RPMI7951 (cell line): ENCODE data around the gene NPPB. TPM values are rescaled to one million over a fixed set of nuclear protein-coding genes. Genes with fewer than 3 reads are reported as not detected.

Source experiments
- DNase-seq: peaks from one replicate; pipeline ENCODE4 v3.0.0-alpha.2; 2012; ENCODE audit warnings: low read depth
- total RNA-seq: library from RNA; depleted of rRNA; stranded (reverse); fragments of >200 nt; shearing (Covaris generic); gene quantifications from 2 replicates; pipeline ENCODE4 v1.2.3, GENCODE V29; 2014

NPPB gene
- total RNA-seq, 1 experiment from 2014 or later = not detected

- peak; percentile 43 for DNase-seq
Observed at GRCh38 chr1:11880911-11881748, 22.4 kb upstream of the NPPB start.

- DNase-seq = no peak
Observed at GRCh38 chr1:11880181-11880575, 21.4 kb upstream of the NPPB start.

GRCh38 chr1:11879311-11880180, 20.8 kb upstream of the NPPB start:
- no peak for DNase-seq

- no peak for DNase-seq
Observed at GRCh38 chr1:11878891-11879190, 20.1 kb upstream of the NPPB start.

GRCh38 chr1:11878081-11878890, 19.5 kb upstream of the NPPB start:
- DNase-seq = no peak

GRCh38 chr1:11877074-11877473, 18.3 kb upstream of the NPPB start:
- DNase-seq = no peak

- no peak for DNase-seq
Observed at GRCh38 chr1:11875094-11875493, 16.3 kb upstream of the NPPB start.

- no peak for DNase-seq
Observed at GRCh38 chr1:11874624-11875023, 15.9 kb upstream of the NPPB start.

- peak; percentile 22 for DNase-seq
Observed at GRCh38 chr1:11874258-11874562, 15.5 kb upstream of the NPPB start.

- no peak for DNase-seq
Observed at GRCh38 chr1:11873395-11874257, 14.9 kb upstream of the NPPB start.

GRCh38 chr1:11872545-11872944, 13.8 kb upstream of the NPPB start:
- no peak for DNase-seq

GRCh38 chr1:11869650-11870207, 11.0 kb upstream of the NPPB start:
- no peak for DNase-seq

- DNase-seq = no peak
Observed at GRCh38 chr1:11869104-11869503, 10.4 kb upstream of the NPPB start.

- DNase-seq = no peak
Observed at GRCh38 chr1:11868331-11868980, 9.7 kb upstream of the NPPB start.

- peak; percentile 29 for DNase-seq
Observed at GRCh38 chr1:11862890-11863289, 4.1 kb upstream of the NPPB start.

- no peak for DNase-seq
Observed at GRCh38 chr1:11860587-11860986, 1.8 kb upstream of the NPPB start.

GRCh38 chr1:11860083-11860482, 1.3 kb upstream of the NPPB start:
- no peak for DNase-seq

GRCh38 chr1:11858968-11859871, 475 bp upstream of the NPPB start:
- DNase-seq = peak; percentile 47

- no peak for DNase-seq
Observed at GRCh38 chr1:11858158-11858557, 587 bp downstream of the NPPB start.
